HEK293T (cell line): ENCODE results near the gene IL2RA.

ENCODE experiments used
- CTCF ChIA-PET: fragments of 350-600 bp; formaldehyde crosslinking; extraction: SDS; loops from one replicate; lab custom pipeline; 2021; ENCODE audit warnings: antibody characterized with exemption, inconsistent platforms; lab: Yijun Ruan, JAX
- POLR2A ChIA-PET: fragments of 350-600 bp; formaldehyde crosslinking; extraction: SDS; loops from one replicate; lab custom pipeline; 2020; ENCODE audit warnings: antibody characterized with exemption, inconsistent platforms; lab: Yijun Ruan, JAX
- DNase-seq: peaks from one replicate; pipeline ENCODE4 v3.0.0; 2012; ENCODE audit warnings: mixed read lengths; ENCODE audit errors: extremely low spot score
- ARNT ChIP-seq: fragments of 450-650 bp; IDR thresholded peaks from 2 replicates; pipeline ENCODE4 v1.6.1; 2017; ENCODE audit warnings: mild to moderate bottlenecking
- BHLHE40 ChIP-seq: fragments of 450-650 bp; IDR thresholded peaks from 2 replicates; pipeline ENCODE4 v1.6.1; 2016; ENCODE audit warnings: mild to moderate bottlenecking, moderate library complexity, borderline replicate concordance
- CTBP1 ChIP-seq: fragments of 450-650 bp; IDR thresholded peaks from 2 replicates; pipeline ENCODE4 v1.6.1; 2016; ENCODE audit warnings: borderline replicate concordance
- ELF4 ChIP-seq: fragments of 450-650 bp; IDR thresholded peaks from 2 replicates; pipeline ENCODE4 v1.6.1; 2017; ENCODE audit warnings: antibody characterized with exemption
- FOXA1 ChIP-seq: fragments of 450-650 bp; IDR thresholded peaks from 2 replicates; pipeline ENCODE4 v1.6.1; 2016; ENCODE audit warnings: mild to moderate bottlenecking
- FOXK2 ChIP-seq: fragments of 450-650 bp; IDR thresholded peaks from 2 replicates; pipeline ENCODE4 v1.6.1; 2016; ENCODE audit warnings: mild to moderate bottlenecking
- FOXM1 ChIP-seq: fragments of 450-650 bp; IDR thresholded peaks from 2 replicates; pipeline ENCODE4 v1.6.1; 2017; ENCODE audit warnings: mild to moderate bottlenecking, borderline replicate concordance
- HDGF ChIP-seq: fragments of 450-650 bp; IDR thresholded peaks from 2 replicates; pipeline ENCODE4 v1.6.1; 2017; ENCODE audit warnings: antibody characterized with exemption, borderline replicate concordance
- L3MBTL2 ChIP-seq: fragments of 450-650 bp; conservative IDR thresholded peaks from 2 replicates; pipeline ENCODE4 v1.6.1; 2016; ENCODE audit warnings: mild to moderate bottlenecking
- LEF1 ChIP-seq: fragments of 450-650 bp; IDR thresholded peaks from 2 replicates; pipeline ENCODE4 v1.6.1; 2017; ENCODE audit warnings: mild to moderate bottlenecking, borderline replicate concordance
- NFRKB ChIP-seq: fragments of 450-650 bp; IDR thresholded peaks from 2 replicates; pipeline ENCODE4 v1.6.1; 2016; ENCODE audit warnings: mild to moderate bottlenecking, moderate library complexity
- SP1 ChIP-seq: fragments of 450-650 bp; IDR thresholded peaks from 2 replicates; pipeline ENCODE4 v1.6.1; 2017
- SUZ12 ChIP-seq: fragments of 450-650 bp; IDR thresholded peaks from 2 replicates; pipeline ENCODE4 v1.6.1; 2016; ENCODE audit warnings: mild to moderate bottlenecking
- TARDBP ChIP-seq: fragments of 450-650 bp; IDR thresholded peaks from 2 replicates; pipeline ENCODE4 v1.6.1; 2016
- ZNF384 ChIP-seq: fragments of 450-650 bp; IDR thresholded peaks from 2 replicates; pipeline ENCODE4 v1.6.1; 2016
- TF ChIP-seq, protein P1 (sequence below): fragments of 450-650 bp; IDR thresholded peaks from 2 replicates; pipeline ENCODE4 v1.6.1; 2016

IL2RA gene

DNA sequence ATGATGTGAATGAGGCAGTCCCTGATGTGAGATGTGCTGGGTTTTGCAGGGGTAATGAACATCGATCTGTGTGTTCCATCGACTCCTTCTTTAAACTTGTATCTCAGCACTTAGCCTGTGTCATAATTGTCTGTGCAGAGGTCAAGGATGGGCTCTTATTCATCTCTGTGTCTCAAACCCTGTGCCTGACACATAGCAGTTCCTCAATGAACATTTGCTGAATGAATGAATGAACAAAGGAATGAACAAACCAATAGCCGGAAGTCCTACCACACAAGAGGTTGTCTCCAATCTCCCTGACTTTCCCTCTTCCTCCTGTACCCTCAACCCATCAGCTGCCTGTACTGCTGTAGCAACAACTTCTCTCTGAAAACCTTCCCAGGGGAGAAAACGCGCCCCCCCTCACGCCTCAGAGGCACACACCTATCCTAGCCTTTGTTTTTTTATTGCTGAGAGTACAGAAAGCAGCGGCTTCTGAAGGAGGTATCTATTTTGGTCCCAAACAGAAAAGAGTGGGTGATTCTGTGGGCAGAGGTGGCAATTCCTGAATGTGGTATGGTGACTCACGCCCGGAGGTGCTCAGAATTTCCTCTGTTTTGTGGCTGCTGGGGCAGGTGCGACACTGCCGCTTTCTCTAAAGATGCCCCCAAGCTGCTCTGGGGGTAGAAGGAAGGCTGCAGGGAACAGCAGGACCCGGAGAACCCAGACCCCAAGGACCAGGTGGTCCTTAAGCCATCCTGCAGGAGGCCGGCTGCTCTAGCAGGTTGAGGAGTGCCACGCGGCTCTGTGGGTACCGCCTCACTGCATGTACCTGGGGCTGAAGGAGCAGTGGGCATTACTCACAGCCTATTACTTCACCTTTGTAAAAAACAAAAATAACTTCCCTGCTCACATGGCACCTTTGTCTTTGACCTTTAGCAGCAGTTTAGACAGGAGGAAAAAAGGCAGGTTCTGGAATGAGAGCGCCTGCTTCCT, 9.6 kb downstream of the IL2RA start:
- ChIA-PET CTCF (no interaction called here), POLR2A (no interaction called here)
- DNase-seq: no peak

DNA sequence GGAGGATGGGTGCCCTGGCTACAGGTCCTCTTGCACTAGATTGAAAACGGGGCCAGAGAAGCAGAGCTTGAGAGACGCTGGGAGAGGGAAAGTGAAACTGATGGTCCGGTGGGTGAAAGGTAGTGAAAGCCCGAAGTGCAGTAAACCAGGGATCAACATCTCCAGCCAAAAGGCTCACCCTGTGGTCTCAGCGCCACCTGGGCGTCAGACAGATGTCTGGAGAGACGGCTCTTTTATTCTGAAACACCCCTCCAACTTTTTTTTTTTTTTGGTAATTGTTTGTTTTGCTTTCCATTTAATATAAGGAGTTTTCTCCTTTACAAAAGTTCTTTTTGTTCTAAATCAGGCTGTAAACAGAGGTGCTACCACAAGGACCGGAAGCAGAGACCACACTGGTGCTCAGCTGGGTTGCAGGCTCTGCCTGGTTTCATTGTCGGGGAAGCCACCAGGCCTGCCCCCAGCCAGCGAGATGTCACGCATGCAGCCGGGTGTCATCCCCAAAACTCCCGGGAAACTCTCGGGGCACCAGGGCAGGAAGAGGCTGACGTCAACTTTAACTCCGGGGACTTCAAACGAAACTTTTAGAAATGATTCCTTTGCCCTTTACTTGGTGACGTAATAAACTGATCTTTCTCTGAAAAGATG, 11.2 kb downstream of the IL2RA start:
- CTCF ChIA-PET: interaction anchor here (0.7 to 1.5 kb wide), 2 partner anchors 37 to 163 kb away, joined by 4 read pairs; no protein-coding TSS in a partner anchor
- DNase-seq: no peak
- POLR2A ChIA-PET: no interaction called here
- TF ChIP-seq FOXK2 (no peak), BHLHE40 (no peak), ELF4 (no peak), FOXA1 (no peak), ARNT (no peak), SP1 (no peak), LEF1 (no peak), CTBP1 (no peak), HDGF (no peak), FOXM1 (no peak), L3MBTL2 (no peak)

More for the DNA sequence above, 9.6 kb downstream of the IL2RA start:
- TF ChIP-seq SUZ12: no peak
- no peak for TF ChIP-seq LEF1
- no peak for TF ChIP-seq NFRKB
- no peak for TF ChIP-seq ARNT
- no peak for TF ChIP-seq TARDBP
- TF ChIP-seq ZNF384: no peak
- TF ChIP-seq, protein P1, sequence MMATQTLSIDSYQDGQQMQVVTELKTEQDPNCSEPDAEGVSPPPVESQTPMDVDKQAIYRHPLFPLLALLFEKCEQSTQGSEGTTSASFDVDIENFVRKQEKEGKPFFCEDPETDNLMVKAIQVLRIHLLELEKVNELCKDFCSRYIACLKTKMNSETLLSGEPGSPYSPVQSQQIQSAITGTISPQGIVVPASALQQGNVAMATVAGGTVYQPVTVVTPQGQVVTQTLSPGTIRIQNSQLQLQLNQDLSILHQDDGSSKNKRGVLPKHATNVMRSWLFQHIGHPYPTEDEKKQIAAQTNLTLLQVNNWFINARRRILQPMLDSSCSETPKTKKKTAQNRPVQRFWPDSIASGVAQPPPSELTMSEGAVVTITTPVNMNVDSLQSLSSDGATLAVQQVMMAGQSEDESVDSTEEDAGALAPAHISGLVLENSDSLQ: no peak
- TF ChIP-seq HDGF: no peak
- TF ChIP-seq FOXM1: no peak
- no peak for TF ChIP-seq SP1
- TF ChIP-seq FOXK2: no peak
- no peak for TF ChIP-seq CTBP1
- no peak for TF ChIP-seq L3MBTL2
- no peak for TF ChIP-seq BHLHE40
- no peak for TF ChIP-seq FOXA1
- no peak for TF ChIP-seq ELF4

DNA sequence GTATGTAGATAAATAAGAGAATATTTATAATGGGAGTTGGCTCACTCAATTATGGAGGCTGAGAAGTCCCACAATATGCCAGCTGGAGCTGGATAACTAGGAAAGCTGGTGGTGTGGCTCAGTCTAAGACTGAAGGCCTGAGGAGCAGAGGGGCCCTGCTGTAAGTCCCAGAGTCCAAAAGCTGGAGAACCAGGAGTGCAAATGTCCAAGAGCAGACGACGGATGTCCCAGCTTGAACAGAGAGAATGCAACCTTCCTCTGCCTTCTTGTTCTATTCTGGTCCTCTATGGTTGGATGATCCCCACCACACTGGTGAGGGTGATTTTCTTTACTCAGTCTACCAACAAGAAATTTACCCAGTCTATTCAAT, 13.2 kb downstream of the IL2RA start:
- TF ChIP-seq L3MBTL2 (no peak), FOXM1 (no peak), FOXK2 (no peak), CTBP1 (no peak), ARNT (no peak), BHLHE40 (no peak), HDGF (no peak), SP1 (no peak), ELF4 (no peak), NFRKB (no peak), LEF1 (no peak), FOXA1 (no peak), TARDBP (no peak), SUZ12 (no peak), ZNF384 (no peak)
- TF ChIP-seq, protein P1: no peak
- ChIA-PET POLR2A (no interaction called here), CTCF (no interaction called here)
- no peak for DNase-seq

DNA sequence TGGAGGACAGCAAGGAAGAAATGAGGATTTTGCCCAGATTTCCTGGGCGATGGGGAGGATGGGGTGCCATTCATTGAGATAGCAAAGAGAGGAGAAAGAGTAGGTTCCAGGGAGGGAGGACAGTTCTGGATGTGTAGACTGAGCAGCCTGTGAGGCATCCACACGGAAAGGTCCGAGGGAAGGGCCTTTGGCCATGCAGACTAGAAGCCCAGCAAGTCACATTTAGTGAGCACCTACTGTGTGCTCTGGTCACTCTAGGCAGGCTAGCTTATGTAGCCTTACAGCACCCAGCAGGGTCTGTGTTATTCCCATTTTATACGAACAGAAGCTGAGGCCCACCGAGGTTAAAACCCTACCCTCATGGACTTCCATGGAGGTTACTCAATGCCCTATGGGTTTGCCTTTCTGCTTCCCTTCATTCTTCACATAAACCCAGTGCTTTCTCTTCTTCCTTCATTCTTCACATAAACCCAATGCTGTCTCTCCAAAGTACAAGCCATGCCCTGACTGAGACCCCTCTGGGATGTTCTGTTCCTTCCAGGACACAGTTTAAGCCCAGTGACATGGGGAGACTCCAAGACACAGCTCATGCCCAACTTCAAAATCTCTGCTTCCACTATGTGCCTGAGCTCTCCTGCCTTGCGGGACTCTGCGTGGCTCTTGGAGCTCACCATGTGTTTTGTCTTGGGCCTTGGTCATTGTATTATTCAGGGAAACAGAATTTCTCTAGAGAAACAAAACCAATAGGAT, 13.7 kb downstream of the IL2RA start:
- ChIA-PET POLR2A (no interaction called here), CTCF (no interaction called here)
- no peak for DNase-seq
- no peak for TF ChIP-seq CTBP1
- no peak for TF ChIP-seq NFRKB
- TF ChIP-seq SUZ12: no peak
- TF ChIP-seq ARNT: no peak
- no peak for TF ChIP-seq BHLHE40
- TF ChIP-seq, protein P1: no peak
- no peak for TF ChIP-seq ZNF384
- no peak for TF ChIP-seq TARDBP
- no peak for TF ChIP-seq L3MBTL2
- TF ChIP-seq FOXA1: no peak
- no peak for TF ChIP-seq ELF4
- no peak for TF ChIP-seq SP1
- TF ChIP-seq FOXM1: no peak
- TF ChIP-seq HDGF: no peak
- TF ChIP-seq LEF1: no peak
- TF ChIP-seq FOXK2: no peak
